HepG2 (cell line): ENCODE data around the gene ZMIZ1. TPM values are rescaled to one million over a fixed set of nuclear protein-coding genes. Genes with fewer than 3 reads are reported as not detected.

Source experiments
- BRCA1 ChIP-seq: sonication (generic); formaldehyde crosslinking; IDR thresholded peaks from 2 replicates; pipeline ENCODE4 v1.4.0; 2020; ENCODE audit warnings: missing genetic modification reagents
- CHD4 ChIP-seq: fragments of 200-600 bp; sonication (generic); IDR thresholded peaks from 2 replicates; pipeline ENCODE4 v1.7.0; 2017; ENCODE audit warnings: mild to moderate bottlenecking, low read length, borderline replicate concordance
- DPF2 ChIP-seq: sonication (generic); formaldehyde crosslinking; IDR thresholded peaks from 2 replicates; pipeline ENCODE4 v1.4.0; 2020; ENCODE audit warnings: mild to moderate bottlenecking, low read depth, missing genetic modification reagents, borderline replicate concordance
- ELF3 ChIP-seq: IDR thresholded peaks from 2 replicates; pipeline ENCODE4 v1.6.1; 2016; ENCODE audit warnings: missing genetic modification reagents, missing compliant biosample characterization
- ETS1 ChIP-seq: sonication (generic); formaldehyde crosslinking; IDR thresholded peaks from 2 replicates; pipeline ENCODE4 v1.4.0; 2020; ENCODE audit warnings: missing genetic modification reagents
- MED1 ChIP-seq: sonication (generic); formaldehyde crosslinking; IDR thresholded peaks from 2 replicates; pipeline ENCODE4 v1.4.0; 2020; ENCODE audit warnings: missing genetic modification reagents
- RNF2 ChIP-seq: fragments of 450-650 bp; conservative IDR thresholded peaks from 2 replicates; pipeline ENCODE4 v1.6.1; 2016; ENCODE audit warnings: low read depth
- THYN1 ChIP-seq: sonication (generic); formaldehyde crosslinking; IDR thresholded peaks from 2 replicates; pipeline ENCODE4 v1.8.1; 2023; ENCODE audit warnings: low read depth, mild to moderate bottlenecking, moderate library complexity, missing genetic modification reagents, borderline replicate concordance
- YY1 ChIP-seq: IDR thresholded peaks from 2 replicates; pipeline ENCODE4 v1.6.1; 2011; ENCODE audit warnings: low read length, low read depth, moderate library complexity, mild to moderate bottlenecking; ENCODE audit not compliant: insufficient read depth, insufficient replicate concordance
- ZBTB20 ChIP-seq: sonication (generic); formaldehyde crosslinking; IDR thresholded peaks from 2 replicates; pipeline ENCODE4 v1.8.1; 2023; ENCODE audit warnings: missing genetic modification reagents, low read depth, mild to moderate bottlenecking, borderline replicate concordance
- ZBTB26 ChIP-seq: IDR thresholded peaks from 2 replicates; pipeline ENCODE4 v1.6.1; 2016; ENCODE audit warnings: missing compliant biosample characterization, missing genetic modification reagents, borderline replicate concordance
- ZNF567 ChIP-seq: sonication (generic); formaldehyde crosslinking; IDR thresholded peaks from 2 replicates; pipeline ENCODE4 v1.8.1; 2023; ENCODE audit warnings: mild to moderate bottlenecking, missing genetic modification reagents, borderline replicate concordance
- ZNF780A ChIP-seq: sonication (generic); formaldehyde crosslinking; IDR thresholded peaks from 2 replicates; pipeline ENCODE4 v1.8.0; 2022; ENCODE audit warnings: mild to moderate bottlenecking, missing genetic modification reagents, moderate library complexity
- polyA plus RNA-seq, 8 experiments: library from polyadenylated mRNA; depleted of rRNA in 3 of 8; stranded (reverse) in 7 of 8; unstranded in 1 of 8; fragments of >200 nt; fragmentation: Illumina TruSeq in 4 of 8; extraction: Trizol in 4 of 8; gene quantifications; 2 replicates each; pipeline versions ENCODE4 v1.2.1 to v1.2.3, GENCODE V29; 2011 to 2016; ENCODE audit warnings: low read depth in 4 of 8, missing spikeins in 1 of 8, mixed read lengths in 1 of 8; ENCODE audit not compliant: insufficient read depth in 1 of 8
- total RNA-seq, 5 experiments: library from RNA; depleted of rRNA; stranded (reverse); fragments of >200 nt; fragmentation: Illumina TruSeq; extraction: Trizol; gene quantifications; 2 replicates each; pipeline ENCODE4 v1.2.3, GENCODE V29; 2016; ENCODE audit warnings: low read depth in 1 of 5
- TF ChIP-seq, protein P1 (sequence below): IDR thresholded peaks from 2 replicates; pipeline ENCODE4 v1.6.1; 2016; ENCODE audit warnings: low read depth, missing genetic modification reagents, missing compliant biosample characterization
- TF ChIP-seq, protein P2 (sequence below): sonication (generic); formaldehyde crosslinking; IDR thresholded peaks from 2 replicates; pipeline ENCODE4 v1.4.0; 2020; ENCODE audit warnings: low read depth, mild to moderate bottlenecking, missing genetic modification reagents
- TF ChIP-seq, protein P3 (sequence below): sonication (generic); formaldehyde crosslinking; IDR thresholded peaks from 2 replicates; pipeline ENCODE4 v1.4.0; 2020; ENCODE audit warnings: missing genetic modification reagents, borderline replicate concordance

ZMIZ1 gene
- total and polyA plus RNA-seq, 2 of the 13 experiments (the other 11 are each of a cell fraction or from before 2014, with no cell fraction given): 5.3 to 10.2 TPM

DNA sequence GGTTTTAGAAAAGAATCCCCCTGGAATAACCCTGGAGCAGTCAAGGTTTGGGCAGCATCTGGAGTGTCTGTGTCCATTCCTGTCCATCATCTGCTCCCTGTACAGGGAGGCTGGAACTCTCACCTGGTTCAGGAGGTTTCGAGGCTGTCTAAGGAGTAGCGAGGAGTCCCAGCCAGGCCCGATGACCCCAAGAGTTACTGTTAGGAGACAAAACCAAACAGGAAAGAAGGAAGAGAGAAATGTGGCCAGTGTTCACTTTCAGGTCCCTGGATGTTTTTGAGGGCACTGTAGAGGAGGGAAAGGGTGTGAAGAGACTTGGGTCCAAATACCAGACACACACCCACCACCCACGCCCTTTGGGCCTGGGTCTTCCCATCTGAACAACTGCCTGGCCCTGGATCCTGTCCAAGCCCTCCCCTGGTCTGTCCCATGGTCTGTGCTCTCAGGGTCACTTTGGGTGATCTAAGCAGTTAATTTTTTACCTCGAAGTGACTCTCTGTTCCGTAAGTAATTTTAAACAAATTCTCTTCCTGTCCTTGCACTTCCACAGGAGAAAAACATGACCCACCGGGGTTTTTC lies 117.1 kb downstream of the ZMIZ1 start (continued):
- TF ChIP-seq, protein P1, sequence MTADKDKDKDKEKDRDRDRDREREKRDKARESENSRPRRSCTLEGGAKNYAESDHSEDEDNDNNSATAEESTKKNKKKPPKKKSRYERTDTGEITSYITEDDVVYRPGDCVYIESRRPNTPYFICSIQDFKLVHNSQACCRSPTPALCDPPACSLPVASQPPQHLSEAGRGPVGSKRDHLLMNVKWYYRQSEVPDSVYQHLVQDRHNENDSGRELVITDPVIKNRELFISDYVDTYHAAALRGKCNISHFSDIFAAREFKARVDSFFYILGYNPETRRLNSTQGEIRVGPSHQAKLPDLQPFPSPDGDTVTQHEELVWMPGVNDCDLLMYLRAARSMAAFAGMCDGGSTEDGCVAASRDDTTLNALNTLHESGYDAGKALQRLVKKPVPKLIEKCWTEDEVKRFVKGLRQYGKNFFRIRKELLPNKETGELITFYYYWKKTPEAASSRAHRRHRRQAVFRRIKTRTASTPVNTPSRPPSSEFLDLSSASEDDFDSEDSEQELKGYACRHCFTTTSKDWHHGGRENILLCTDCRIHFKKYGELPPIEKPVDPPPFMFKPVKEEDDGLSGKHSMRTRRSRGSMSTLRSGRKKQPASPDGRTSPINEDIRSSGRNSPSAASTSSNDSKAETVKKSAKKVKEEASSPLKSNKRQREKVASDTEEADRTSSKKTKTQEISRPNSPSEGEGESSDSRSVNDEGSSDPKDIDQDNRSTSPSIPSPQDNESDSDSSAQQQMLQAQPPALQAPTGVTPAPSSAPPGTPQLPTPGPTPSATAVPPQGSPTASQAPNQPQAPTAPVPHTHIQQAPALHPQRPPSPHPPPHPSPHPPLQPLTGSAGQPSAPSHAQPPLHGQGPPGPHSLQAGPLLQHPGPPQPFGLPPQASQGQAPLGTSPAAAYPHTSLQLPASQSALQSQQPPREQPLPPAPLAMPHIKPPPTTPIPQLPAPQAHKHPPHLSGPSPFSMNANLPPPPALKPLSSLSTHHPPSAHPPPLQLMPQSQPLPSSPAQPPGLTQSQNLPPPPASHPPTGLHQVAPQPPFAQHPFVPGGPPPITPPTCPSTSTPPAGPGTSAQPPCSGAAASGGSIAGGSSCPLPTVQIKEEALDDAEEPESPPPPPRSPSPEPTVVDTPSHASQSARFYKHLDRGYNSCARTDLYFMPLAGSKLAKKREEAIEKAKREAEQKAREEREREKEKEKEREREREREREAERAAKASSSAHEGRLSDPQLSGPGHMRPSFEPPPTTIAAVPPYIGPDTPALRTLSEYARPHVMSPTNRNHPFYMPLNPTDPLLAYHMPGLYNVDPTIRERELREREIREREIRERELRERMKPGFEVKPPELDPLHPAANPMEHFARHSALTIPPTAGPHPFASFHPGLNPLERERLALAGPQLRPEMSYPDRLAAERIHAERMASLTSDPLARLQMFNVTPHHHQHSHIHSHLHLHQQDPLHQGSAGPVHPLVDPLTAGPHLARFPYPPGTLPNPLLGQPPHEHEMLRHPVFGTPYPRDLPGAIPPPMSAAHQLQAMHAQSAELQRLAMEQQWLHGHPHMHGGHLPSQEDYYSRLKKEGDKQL (CRISPR knock-in tag): no peak
- TF ChIP-seq ELF3 (CRISPR knock-in tag) (peak; percentile 48; the same call in 1 of the 2 replicates), ZBTB20 (CRISPR knock-in tag) (no peak), ZNF780A (CRISPR knock-in tag) (no peak), ZNF567 (CRISPR knock-in tag) (no peak), BRCA1 (no peak), CHD4 (no peak), MED1 (CRISPR knock-in tag) (peak; percentile 92), RNF2 (no peak), THYN1 (CRISPR knock-in tag) (no peak), ZBTB26 (CRISPR knock-in tag) (no peak), ETS1 (CRISPR knock-in tag) (no peak), DPF2 (CRISPR knock-in tag) (peak; percentile 71), YY1 (no peak)
- TF ChIP-seq, protein P2, sequence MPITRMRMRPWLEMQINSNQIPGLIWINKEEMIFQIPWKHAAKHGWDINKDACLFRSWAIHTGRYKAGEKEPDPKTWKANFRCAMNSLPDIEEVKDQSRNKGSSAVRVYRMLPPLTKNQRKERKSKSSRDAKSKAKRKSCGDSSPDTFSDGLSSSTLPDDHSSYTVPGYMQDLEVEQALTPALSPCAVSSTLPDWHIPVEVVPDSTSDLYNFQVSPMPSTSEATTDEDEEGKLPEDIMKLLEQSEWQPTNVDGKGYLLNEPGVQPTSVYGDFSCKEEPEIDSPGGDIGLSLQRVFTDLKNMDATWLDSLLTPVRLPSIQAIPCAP (CRISPR knock-in tag): no peak
- TF ChIP-seq, protein P3, sequence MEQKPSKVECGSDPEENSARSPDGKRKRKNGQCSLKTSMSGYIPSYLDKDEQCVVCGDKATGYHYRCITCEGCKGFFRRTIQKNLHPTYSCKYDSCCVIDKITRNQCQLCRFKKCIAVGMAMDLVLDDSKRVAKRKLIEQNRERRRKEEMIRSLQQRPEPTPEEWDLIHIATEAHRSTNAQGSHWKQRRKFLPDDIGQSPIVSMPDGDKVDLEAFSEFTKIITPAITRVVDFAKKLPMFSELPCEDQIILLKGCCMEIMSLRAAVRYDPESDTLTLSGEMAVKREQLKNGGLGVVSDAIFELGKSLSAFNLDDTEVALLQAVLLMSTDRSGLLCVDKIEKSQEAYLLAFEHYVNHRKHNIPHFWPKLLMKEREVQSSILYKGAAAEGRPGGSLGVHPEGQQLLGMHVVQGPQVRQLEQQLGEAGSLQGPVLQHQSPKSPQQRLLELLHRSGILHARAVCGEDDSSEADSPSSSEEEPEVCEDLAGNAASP: peak; percentile 91; the same call in 1 of the 2 replicates
